Limb (tissue), 2 donors: ENCODE measurements around the gene POLR1E.

Source experiments
- DNase-seq, 2 donors: peaks; one replicate each; pipeline ENCODE4 v3.0.0-alpha.2; 2016; ENCODE audit errors: extremely low spot score in 2 of 2

Gene POLR1E, protein sequence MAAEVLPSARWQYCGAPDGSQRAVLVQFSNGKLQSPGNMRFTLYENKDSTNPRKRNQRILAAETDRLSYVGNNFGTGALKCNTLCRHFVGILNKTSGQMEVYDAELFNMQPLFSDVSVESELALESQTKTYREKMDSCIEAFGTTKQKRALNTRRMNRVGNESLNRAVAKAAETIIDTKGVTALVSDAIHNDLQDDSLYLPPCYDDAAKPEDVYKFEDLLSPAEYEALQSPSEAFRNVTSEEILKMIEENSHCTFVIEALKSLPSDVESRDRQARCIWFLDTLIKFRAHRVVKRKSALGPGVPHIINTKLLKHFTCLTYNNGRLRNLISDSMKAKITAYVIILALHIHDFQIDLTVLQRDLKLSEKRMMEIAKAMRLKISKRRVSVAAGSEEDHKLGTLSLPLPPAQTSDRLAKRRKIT

GRCh38 chr9:37485389-37486255 lies at the start of gene POLR1E:
Gene POLR1E, plus strand, starts transcription at chr9:37485948. Its CDS starts 100 bp downstream, at chr9:37486048.
- peak; percentile 85 to 90 for DNase-seq

- no peak for DNase-seq
Measured at GRCh38 chr9:37436540-37436939, 49.2 kb upstream of the POLR1E start.

- no peak for DNase-seq
Measured at GRCh38 chr9:37437010-37437409, 48.7 kb upstream of the POLR1E start.

DNA sequence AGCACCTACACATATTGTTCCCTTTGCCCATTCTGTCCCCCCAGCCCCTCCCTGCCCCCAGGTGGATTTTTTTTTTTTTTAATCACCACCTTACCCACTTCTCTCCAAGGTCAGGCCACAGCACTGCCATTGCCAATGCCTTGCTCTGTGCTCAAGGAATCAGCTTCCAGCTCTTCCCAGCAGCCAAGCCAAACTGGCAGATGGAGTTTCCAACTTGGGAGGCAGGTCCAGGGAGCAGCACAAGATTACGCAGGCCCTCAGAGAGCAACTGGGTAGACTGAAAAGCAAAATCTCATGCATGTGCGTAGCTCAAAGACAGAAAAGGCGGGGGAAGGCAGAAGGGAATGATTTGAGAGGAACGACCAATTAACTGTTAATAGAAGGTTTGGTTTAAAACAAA lies 48.1 kb upstream of the POLR1E start:
- DNase-seq: no peak

GRCh38 chr9:37438359-37438758 lies 47.4 kb upstream of the POLR1E start:
- no peak for DNase-seq

DNA sequence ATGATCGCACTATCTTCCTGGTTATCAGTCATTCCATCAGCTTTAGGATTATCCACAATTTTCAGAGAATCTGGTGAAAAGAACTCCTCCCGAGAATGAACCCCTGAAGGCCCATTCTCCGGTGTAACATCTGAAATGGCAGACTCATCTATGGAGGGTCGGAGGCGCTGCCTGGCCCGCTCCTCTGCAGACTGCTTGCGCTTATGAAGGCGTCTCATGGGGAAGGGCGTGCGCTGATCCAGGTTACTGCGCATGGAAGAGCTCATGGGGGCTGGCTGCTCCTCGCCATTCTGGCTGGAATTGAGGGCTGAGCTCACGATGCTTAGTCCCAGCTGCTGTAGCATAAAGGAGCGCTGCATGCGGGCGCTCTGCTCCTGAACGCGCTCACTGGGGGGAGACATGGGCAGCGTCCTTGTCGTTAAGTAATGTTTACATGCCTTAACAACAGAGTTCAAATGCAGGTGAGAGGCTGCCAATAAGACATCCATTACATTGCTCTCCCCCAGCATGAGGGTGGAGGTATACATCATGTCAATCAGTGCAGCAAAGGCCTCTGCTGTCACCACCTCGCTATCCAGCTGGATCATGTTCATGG lies 43.9 kb upstream of the POLR1E start:
- DNase-seq: no peak

GRCh38 chr9:37442556-37442955 lies 43.2 kb upstream of the POLR1E start:
- no peak for DNase-seq

- no peak for DNase-seq
Measured at GRCh38 chr9:37443566-37443965, 42.2 kb upstream of the POLR1E start.

DNA sequence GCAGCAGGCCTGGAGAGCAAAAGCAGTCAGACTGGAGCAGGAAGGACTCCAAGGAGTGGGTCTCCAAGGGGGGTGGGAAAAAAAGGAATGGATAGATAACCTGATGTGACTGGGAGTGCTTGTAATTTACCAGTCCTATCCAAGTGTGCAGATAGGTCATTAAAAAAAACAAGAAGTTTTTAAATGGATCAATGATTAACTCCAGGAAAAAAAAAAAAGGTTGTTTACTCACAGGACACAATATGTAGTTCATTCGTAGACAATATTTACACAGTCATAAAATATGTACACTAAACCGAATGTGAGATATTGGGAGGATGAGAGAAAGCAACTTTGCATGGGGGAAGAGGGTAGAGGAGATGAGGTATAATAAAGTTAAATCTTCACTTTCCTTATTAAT lies 40.9 kb upstream of the POLR1E start:
- no peak for DNase-seq

- no peak for DNase-seq
Measured at GRCh38 chr9:37445832-37446231, 39.9 kb upstream of the POLR1E start.

DNA sequence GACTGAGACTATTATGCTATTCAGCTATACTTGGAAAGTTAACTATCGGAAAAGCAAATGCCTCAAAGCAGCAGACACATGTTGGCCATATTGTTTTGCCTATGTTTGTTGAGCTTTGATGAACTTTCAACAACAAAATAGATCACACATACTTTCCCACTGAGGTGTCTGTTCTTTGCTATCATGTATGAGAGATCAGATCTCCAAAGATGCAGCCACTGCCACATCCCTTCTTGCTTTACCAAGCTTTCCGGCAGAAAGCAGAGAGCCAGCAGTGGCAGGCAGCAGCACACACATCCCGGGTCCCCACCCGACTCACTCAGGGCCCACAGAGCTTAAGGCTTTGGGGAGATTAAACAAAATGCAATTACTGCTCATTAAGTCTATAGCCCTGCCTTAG lies 39.3 kb upstream of the POLR1E start:
- no peak for DNase-seq

DNA sequence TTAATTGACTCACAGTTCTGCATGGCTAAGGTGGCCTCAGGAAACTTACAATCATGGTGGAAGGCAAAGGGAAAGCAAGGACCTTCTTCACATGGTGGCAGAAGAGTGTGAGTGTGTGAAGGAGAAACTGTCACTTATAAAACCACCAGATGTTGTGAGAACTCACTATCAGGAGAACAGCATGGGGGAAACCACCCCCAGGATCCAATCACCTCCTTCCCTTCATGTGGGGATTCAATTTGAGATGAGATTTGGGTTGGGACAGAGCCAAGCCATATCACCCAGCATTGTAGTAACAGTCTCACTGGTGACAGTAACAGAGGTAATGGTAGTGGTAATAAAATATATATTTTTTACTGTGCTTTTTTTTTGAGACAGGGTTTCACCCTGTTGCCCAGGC lies 38.6 kb upstream of the POLR1E start:
- no peak for DNase-seq

DNA sequence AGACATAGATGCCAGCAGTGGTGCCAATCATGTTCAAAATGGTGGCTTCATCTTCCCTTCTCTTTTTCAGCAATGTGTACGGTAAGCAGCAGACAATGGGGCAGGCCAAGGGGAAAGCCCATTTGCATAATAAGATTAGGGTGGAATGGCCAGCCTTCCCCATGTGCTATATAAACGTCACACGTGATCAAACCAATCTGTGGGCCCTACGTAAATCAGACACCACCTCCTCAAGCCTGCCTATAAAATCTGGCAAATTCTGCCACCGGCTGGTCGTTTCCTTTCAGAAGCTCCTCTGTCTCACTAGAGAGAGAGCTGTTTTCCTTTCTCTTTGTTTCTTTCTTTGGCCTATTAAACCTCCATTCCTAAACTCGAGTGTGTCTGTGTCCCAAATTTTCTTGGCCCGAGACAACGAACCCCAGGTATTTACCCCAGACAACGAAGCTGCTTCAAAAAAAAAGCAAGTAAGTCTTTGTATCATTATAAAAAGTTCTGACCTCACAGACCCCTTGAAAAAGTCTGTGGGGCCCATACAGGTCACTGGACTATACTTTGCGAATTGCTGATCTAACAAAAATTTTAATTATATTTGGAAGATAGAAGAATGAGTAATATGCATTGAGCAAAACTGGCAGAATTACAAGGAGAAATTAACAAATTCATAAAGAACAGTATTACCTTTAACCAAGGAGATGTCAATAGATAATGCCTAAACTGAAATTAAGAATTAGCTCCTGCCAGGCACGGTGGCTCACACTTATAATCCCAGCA lies 35.7 kb upstream of the POLR1E start:
- peak in 1 of 2 donors; percentile 11 for DNase-seq

- DNase-seq: no peak
Measured at GRCh38 chr9:37451628-37452027, 34.1 kb upstream of the POLR1E start.

GRCh38 chr9:37452611-37453010 lies 33.1 kb upstream of the POLR1E start:
- DNase-seq: peak in 1 of 2 donors; percentile 10

DNA sequence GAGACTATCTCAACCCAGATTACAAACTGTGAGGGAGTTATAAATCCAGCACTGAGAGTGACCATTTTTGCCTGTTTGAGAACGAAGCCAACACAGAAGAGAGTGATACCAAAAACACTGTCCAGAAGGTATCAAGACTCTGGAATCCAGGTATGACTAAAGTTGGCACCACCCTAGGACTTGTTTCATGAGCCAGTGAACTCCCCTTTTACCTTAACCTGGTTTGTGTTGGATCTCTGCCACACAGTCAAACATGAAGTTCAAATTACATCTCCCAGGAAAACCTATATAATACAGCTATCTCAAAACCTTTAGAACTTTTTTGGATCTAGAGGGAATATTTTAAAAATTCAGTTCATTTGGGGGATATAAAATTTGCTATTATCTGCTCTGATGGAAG lies 31.9 kb upstream of the POLR1E start:
- no peak for DNase-seq

GRCh38 chr9:37454238-37454637 lies 31.5 kb upstream of the POLR1E start:
- DNase-seq: no peak

- DNase-seq: no peak
Measured at GRCh38 chr9:37455884-37456647, 29.7 kb upstream of the POLR1E start.

GRCh38 chr9:37456817-37457216 lies 28.9 kb upstream of the POLR1E start:
- no peak for DNase-seq

DNA sequence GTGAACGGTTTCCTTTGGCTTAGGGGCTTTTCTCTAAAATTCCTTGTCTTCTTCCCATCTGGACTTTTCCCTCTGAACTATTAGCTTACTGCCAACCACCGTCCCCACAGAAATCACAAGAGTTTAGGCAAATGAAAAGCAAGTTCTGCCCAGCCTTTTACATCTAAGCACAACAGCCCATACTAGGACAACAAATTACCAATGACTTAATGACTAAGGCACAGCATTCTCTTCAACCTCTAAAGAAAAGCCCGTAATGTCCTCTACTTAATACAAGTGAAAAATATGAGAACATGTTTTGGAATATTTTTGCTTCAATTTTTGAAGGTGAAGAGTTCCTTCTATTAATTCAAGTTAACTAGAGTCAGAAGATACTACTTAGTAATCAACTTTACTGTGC lies 21.7 kb upstream of the POLR1E start:
- no peak for DNase-seq
